ENCODE data around the gene MKI67. TPM values are rescaled to one million over a fixed set of nuclear protein-coding genes. Genes with fewer than 3 reads are reported as not detected.
A peak's percentile ranks its signal among the peaks of the same experiment; 100 is the strongest.
"Not testable (repeated sequence)": the region's sequence is repeated elsewhere in the genome, so short reads cannot be mapped to it uniquely, and the experiment has no call there.

Gene MKI67
- total RNA-seq, 1 donor from 2014 or later: 7.3 TPM

DNA sequence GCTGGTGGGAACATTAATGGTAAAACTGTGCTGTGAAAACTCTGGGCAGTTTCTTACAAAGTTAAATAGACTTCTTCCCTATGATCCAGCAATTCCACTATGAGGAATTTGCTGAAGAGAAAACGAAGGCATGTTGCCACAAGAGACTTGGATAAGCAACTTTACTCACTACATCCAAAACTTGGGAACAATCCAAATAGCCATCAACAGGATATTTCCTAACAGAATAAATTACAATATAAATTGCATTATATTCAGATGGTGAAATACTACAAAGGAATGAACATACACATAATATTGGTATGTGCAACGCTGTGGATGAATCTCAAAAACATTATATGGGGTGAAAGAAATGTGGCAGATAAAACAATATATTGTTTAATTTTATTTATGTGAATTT lies 21.4 kb upstream of the MKI67 start:
- no peak for DNase-seq

DNA sequence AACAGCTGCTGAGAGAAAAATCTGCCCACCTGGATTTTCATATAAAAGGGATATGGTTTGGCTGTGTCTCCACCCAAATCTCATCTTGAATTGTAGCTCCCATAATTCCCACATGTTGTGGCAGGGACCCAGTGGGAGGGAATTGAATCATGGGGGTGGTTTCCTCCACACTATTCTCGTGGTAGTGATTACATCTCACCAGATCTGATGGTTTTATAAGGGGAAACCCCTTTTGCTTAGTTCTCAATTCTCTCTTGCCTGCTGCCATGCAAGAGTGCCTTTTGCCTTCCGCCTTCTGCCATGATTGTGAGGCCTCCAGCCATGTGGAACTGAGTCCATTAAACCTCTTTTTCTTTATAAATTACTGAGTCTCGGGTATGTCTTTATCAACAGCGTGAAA lies 20.8 kb upstream of the MKI67 start:
- DNase-seq: no peak

DNA sequence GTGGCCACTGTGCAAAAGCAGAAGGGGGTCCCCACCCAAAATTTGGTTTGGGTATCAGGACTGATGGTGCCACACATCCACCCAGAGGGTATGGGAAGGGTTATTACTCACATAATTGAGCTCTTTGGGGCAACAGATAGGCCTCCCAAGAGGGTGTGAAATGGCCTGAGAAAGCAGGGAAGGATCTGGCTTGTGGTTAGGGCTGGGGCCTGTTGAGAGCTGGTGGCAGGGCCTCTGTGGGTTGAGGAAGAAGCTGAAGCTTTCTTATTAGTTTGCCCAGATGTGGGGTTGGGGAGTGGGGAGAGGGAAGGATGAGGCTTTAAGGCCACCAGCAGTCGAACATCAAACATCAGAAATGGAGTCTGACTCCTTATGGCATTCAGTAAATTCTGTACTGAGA lies 18.3 kb upstream of the MKI67 start:
- no peak for DNase-seq

- DNase-seq: no peak
Measured at GRCh38 chr10:128143531-128143930, 17.3 kb upstream of the MKI67 start.

DNA sequence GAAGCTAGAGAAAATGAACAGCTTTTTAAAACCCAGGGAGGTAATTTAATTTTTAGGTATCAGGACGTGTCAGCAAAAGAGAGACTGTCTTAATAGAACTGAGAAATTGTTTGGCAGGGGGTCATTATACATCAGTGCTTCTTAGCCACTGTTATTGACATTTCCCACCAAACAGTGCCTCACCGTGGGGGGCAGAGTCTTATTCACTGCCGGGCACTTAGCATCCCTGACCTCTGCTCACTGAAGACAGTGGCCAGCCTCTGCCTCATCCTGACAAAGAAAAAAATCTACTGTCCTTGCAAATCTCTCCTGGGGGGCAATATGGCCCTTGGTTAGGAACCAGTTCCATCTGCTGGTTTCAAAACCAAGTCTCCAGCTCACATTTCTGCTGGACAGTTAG lies 14.2 kb upstream of the MKI67 start:
- DNase-seq: no peak

DNA sequence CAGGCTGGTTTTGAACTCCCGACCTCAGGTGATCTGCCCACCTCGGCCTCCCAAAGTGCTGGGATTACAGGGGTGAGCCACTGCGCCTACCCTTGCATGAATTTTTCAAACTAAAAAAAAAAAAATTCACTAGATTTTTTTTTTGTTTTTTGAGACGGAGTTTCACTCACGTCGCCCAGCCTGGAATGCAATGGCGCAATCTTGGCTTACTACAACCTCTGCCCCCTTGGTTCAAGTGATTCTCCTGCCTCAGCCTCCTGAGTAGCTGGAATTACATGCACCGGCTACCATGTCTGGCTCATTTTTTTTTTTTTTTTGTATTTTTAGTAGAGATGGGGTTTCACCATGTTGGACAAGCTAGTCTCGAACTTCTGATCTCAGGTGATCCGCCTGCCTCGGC lies 12.2 kb upstream of the MKI67 start:
- DNase-seq: not testable (repeated sequence)

DNA sequence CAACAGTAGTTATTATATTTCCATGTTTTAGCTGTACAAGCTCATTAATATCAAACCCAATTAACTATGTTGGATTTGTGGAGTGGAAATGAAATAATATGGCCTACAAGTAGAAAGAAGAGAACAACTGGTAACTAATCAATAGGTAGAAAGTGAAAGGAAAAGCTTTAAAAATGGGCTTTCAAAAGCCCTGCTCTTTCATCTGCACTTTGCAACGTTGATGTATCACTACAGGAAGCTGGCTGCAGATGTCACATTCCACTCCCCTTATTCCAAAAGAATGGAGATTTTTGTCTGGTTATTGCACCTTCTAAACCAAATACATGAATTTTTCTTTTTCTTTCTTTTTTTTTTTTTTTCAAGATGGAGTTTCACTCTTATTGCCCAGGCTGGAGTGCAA lies 11.7 kb upstream of the MKI67 start:
- no peak for DNase-seq

DNA sequence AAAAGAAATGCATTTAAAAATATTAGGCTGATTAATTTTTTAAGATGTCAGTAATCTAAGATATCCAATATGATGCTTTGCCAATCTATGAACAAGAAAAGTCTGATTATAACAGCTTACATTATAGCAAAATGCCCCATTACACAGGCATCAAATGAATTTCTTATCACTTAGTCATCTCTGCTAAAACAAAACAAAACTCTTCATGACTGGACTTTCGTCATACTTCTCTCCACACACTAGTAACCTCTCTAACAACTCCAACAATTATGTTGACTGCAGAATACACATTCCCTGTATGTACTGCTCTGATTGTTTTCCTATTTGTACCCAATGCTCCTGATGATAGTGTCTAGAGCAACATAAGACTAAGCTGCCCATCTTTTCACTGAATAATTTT lies 3.8 kb upstream of the MKI67 start:
- peak; percentile 28 for DNase-seq

DNA sequence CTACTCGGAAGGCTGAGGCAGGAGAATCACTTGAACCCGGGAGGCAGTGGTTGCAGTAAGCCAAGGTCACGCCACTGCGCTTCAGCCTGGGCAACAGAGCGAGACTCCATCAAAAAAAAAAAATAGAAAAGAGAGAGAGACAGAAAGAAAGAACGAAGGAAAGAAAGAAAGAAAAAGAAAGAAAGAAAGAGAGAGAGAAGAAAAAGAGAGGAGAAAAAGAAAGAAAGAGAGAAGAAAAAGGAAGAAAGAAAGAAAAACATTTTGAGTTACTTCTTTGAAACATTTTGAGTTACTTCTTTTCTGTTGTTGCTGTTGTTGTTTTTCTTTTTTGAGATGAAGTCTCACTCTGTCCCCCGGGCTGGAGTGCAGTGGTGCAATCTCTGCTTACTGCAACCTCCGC lies 2.4 kb upstream of the MKI67 start:
- DNase-seq: no peak

- peak; percentile 25 for DNase-seq
Measured at GRCh38 chr10:128125416-128125943, 743 bp downstream of the MKI67 start.

DNA sequence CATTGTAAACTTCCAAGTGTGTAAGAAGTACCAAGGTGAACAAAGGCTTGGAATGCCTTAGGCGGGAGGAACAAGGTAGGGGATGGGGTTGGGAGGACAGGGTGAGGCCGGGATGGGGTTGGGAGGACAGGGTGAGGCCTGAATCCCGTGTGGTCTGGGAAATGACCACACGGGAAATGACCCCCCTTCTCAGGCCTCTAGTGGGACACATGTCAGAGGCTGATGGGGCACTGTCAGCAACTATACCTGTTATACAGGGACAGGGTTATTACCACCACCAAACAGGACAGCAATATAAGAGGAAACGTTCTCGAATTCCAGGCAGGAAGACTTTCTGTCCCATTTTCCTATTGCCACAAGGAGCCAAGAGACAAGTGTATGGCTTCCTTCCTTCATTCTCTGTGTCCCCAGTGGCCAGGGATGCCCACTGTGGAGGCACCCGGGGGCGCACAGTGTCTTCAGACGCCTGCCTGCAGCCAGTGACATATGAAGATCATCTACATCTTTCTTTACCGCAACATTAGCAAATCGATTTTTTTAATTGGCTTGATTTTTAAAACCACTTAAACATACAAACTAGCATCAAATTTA lies 1.3 kb downstream of the MKI67 start:
- DNase-seq: peak; percentile 16

GRCh38 chr10:128123846-128124245 lies 2.4 kb downstream of the MKI67 start:
- no peak for DNase-seq

GRCh38 chr10:128122931-128123330 lies 3.3 kb downstream of the MKI67 start:
- no peak for DNase-seq

- DNase-seq: no peak
Measured at GRCh38 chr10:128121750-128122412, 4.3 kb downstream of the MKI67 start.

DNA sequence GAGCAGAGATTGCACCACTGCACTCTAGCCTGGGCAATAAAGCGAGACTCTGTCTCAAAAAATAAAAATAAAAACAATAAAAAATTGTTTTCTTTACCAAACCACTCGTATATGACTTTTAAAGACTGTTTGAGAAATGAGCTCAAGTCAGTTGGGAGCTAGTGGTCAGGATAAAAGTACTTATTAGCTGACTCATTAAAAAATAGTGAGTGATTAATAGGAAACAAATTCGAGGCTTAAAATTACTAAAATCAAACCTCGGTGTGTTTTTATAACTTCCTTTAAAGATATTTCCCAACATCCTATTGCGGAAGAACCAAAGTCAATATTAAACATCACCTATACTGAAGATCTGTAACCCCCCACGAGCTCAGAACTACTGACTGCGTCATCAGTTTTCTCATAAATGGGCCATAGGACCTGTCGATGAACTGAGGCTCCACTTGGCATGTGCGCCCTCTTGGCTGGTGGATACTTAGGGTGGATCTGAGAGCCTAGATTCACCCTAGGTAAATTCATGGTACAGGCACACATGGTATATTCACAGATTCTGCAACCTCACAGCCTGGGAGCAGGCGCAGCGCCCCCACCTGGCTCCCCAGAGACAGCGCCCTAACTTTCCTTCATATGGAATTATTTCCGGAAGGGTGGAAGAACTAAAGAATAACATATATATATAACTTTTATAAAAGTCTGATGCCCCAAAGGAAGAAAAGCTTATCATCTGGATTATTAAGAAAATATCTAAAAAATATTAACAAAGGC lies 9.2 kb downstream of the MKI67 start:
- no peak for DNase-seq

DNA sequence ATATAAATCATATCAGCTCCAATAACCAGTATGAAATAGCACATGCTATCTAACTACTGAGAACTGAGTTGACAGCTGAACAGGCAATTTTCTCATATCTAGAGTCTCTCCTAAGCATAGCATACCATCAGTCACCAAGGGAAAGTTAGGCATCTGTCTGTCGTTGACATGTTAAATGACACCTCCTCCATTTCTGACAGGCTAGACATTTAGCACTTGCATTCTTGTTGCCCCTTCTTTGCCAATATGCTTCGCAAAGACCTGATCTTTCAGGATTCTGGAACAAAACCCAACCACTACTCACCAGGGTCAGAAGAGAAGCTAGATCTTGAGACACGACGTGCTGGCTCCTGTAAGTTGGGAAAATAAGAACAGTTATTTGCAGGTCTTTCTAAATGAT lies 10.0 kb downstream of the MKI67 start:
- no peak for DNase-seq

GRCh38 chr10:128115356-128115755 lies 10.9 kb downstream of the MKI67 start:
- DNase-seq: no peak

GRCh38 chr10:128114901-128115300 lies 11.3 kb downstream of the MKI67 start:
- DNase-seq: no peak

- no peak for DNase-seq
Measured at GRCh38 chr10:128113026-128113425, 13.2 kb downstream of the MKI67 start.

DNA sequence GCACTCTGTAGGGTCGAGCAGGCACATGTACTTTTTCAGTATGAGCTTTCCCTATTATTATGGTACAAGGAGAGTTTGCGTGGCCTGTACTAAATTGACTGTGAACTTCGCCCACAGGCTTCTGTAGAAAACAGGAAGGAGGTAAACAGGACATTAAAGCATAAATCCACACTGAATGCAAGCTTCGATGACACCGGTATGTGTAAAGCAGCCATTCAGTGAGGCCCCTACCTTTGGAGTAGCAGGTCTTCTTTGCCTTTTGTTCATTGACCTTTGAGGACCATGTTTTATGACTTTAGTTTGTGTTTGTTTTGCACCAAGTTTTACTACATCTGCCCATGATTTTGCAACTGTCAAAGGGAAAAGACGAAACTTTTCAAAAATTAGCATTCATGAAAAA lies 14.5 kb downstream of the MKI67 start:
- no peak for DNase-seq

DNA sequence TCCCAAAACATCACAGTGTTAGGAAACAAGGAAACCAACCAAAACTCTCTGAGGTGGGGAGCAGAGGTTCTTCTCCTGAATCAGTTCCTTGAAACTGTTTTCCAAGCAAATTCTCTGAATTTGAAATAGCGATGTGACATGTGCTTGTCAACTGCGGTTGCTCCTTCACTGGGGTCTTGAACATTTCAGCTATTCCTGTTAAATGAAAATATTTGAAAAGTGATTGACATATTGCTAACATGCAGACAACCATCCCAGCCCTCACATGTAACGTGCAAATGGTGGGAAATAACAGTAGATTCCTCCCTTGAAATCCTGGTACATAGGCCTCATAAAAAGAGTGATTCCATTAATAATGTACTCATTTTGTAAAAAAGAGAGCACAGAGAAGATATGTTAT lies 15.9 kb downstream of the MKI67 start:
- DNase-seq: no peak

DNA sequence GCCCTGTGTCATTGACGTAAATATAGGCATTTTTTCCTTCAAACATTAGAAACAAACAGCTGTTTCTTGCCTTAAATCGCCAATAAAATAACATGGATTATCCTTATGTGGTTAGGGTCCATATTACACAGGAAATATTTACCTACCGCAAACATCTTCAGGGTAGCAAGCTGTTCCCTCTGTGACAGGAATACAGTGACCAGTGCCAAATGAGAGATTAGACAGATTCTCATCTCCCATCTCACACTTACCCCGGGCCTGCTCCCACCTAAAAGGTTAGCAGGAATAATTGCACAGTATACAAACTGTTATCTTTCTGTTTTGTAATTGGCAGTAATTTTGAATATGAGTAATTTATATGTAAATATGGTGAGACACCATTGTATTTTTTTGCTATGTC lies 16.5 kb downstream of the MKI67 start:
- DNase-seq: no peak

- DNase-seq: no peak
Measured at GRCh38 chr10:128105383-128105782, 20.8 kb downstream of the MKI67 start.

DNA sequence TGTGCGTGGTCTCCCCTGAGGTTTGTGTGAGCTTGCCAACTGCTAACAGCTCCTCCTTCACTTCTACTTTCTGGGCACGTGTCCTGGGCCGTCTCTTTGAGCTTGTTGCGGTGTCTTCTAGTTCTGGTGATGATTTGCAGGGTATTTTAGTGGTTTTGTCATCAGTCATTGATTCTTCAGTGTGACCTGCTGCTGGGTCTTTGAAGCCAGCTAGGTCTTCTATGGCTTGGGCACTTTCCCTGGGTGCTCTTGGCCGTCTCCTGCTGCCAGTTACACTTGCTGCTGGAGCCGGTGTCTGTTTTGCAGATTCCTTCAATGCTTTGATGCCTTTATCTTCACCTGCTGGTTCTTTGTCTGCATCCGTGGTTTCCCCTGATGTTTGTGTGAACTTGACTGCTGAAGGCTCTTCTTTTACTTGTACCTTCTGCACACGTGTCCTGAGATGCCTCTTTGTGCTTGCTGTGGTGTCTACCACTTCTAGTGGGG lies 23.0 kb downstream of the MKI67 start:
- DNase-seq: no peak
